OCI-LY7 (cell line): Measurements from ENCODE around the gene HIVEP3. TPM values are rescaled to one million over a fixed set of nuclear protein-coding genes. Genes with fewer than 3 reads are reported as not detected.

ENCODE experiments used
- BruUV-seq: library from RNA; stranded (reverse); fragments of 400-500 nt; replicated peaks from 2 replicates; lab custom pipeline; 2021; lab: Mats Ljungman, UMichigan
- CTCF ChIA-PET: fragments of 300-600 bp; sonication (Branson Sonifier 250); formaldehyde crosslinking; loops from one replicate; lab custom pipeline; 2022; ENCODE audit warnings: antibody characterized with exemption; ENCODE audit not compliant: unreplicated experiment; lab: Charles Lee
- POLR2A ChIA-PET: fragments of 300-600 bp; sonication (Branson Sonifier 250); formaldehyde crosslinking; loops from one replicate; lab custom pipeline; 2022; ENCODE audit warnings: antibody characterized with exemption; lab: Charles Lee
- DNase-seq: peaks from one replicate; pipeline ENCODE4 v3.0.0-alpha.2; 2015; ENCODE audit warnings: low spot score
- H2AFZ ChIP-seq: fragments of 200-600 bp; sonication (generic), shearing (Covaris generic); 2 replicates; pipeline ENCODE4 v1.6.1; 2014; ENCODE audit warnings: mild to moderate bottlenecking, antibody characterized with exemption, low read length, moderate library complexity
- H3K27ac ChIP-seq: fragments of 200-600 bp; sonication (generic); 2 replicates; pipeline ENCODE4 v1.5.1; 2014; ENCODE audit warnings: mixed run types, low read depth, mild to moderate bottlenecking, moderate library complexity, low read length, inconsistent platforms; ENCODE audit not compliant: poor library complexity, severe bottlenecking
- H3K36me3 ChIP-seq: fragments of 200-600 bp; sonication (generic); 2 replicates; pipeline ENCODE4 v1.6.1; 2014; ENCODE audit warnings: mild to moderate bottlenecking, antibody characterized with exemption, low read length, moderate library complexity, mixed read lengths; ENCODE audit not compliant: insufficient read depth
- H3K4me1 ChIP-seq: fragments of 200-600 bp; sonication (generic); 2 replicates; pipeline ENCODE4 v1.5.1; 2014; ENCODE audit warnings: mild to moderate bottlenecking, low read length; ENCODE audit not compliant: insufficient read depth, poor library complexity, severe bottlenecking
- H3K4me2 ChIP-seq: fragments of 200-600 bp; sonication (generic); 2 replicates; pipeline ENCODE4 v1.6.1; 2014; ENCODE audit warnings: mild to moderate bottlenecking, low read length
- H3K4me3 ChIP-seq: fragments of 200-600 bp; sonication (generic); 2 replicates; pipeline ENCODE4 v1.5.1; 2014; ENCODE audit warnings: mild to moderate bottlenecking, low read depth, low read length; ENCODE audit not compliant: poor library complexity, severe bottlenecking
- H3K79me2 ChIP-seq: fragments of 200-600 bp; sonication (generic); 2 replicates; pipeline ENCODE4 v1.6.1; 2016; ENCODE audit warnings: low read depth, mild to moderate bottlenecking, low read length, moderate library complexity, mixed read lengths; ENCODE audit not compliant: insufficient read depth
- H3K9me2 ChIP-seq: fragments of 200-600 bp; sonication (generic); 2 replicates; pipeline ENCODE4 v1.6.1; 2016; ENCODE audit warnings: mild to moderate bottlenecking, low read length, mixed read lengths; ENCODE audit not compliant: insufficient read depth
- H3K9me3 ChIP-seq: fragments of 200-600 bp; sonication (generic); 2 replicates; pipeline ENCODE4 v1.6.1; 2014; ENCODE audit warnings: mild to moderate bottlenecking, mixed run types, low read length, mixed read lengths
- H4K20me1 ChIP-seq: fragments of 200-600 bp; sonication (generic); 2 replicates; pipeline ENCODE4 v1.6.1; 2014; ENCODE audit warnings: mild to moderate bottlenecking, antibody characterized with exemption, low read length, moderate library complexity, mixed read lengths; ENCODE audit not compliant: insufficient read depth
- EZH2phosphoT487 ChIP-seq: fragments of 200-600 bp; sonication (generic); IDR thresholded peaks from 2 replicates; pipeline ENCODE4 v1.6.1; 2018; ENCODE audit warnings: low read depth, borderline replicate concordance, mild to moderate bottlenecking, mixed run types, antibody characterized with exemption, low read length, moderate library complexity, mixed read lengths
- intact Hi-C: fragments of 100-400 bp; cut with micrococcal nuclease; formaldehyde crosslinking; loops from one replicate; pipeline ENCODE4 v1.10.0; 2022; ENCODE audit not compliant: unreplicated experiment
- total RNA-seq, 2 experiments: library from RNA; depleted of rRNA in 1 of 2; stranded (reverse); fragments of >200 nt in 1 of 2; shearing (Covaris generic) in 1 of 2; gene quantifications; 2 replicates each; pipeline ENCODE4 v1.2.3, GENCODE V29; 2014 to 2022
- TF ChIP-seq, protein P1 (sequence below): fragments of 200-600 bp; sonication (generic); conservative IDR thresholded peaks from 2 replicates; pipeline ENCODE4 v1.5.1; 2014; ENCODE audit warnings: mild to moderate bottlenecking, antibody characterized with exemption, low read length, moderate library complexity, mixed read lengths

HIVEP3 gene
- total RNA-seq, 2 experiments from 2014 or later = 0.53 to 0.60 TPM

DNA sequence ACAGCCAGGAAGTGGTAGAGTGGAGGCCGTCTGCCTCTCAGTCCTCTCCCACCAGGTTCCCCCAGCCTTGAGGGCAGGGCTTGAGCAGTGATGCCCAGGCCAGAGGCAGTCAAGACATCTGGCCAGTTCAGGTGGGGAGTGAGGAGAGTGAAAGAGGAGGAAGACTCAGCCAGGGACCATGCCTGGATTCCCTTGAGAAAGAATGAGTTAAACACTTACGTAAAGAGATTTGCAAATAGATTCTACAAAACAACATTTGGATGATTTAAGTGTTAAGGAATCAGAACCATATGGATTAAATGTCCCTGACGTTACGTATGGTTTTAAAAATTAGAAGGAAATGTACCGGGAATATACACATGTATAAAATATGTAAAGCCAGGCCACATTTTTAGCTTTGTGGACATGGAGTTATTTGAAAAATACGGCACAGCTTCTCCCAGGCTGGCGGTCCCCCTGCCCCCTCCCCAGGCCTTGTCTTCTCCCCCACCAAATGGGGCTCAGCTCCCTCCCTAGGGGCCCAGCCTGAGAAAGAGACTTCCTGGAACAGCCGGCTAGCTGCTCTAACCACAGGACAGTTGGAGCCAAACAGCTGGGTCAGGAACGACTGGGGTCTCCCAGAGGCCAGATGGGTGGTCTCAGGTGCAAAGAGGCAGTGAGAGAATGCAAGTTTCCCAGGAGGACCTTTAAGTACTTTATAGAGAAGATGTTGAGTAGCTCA is 245.9 kb downstream of the HIVEP3 start:
- Histone ChIP-seq H2AFZ (peak overlapping the region; percentile 74; the same call in 1 of the 2 replicates), H3K36me3 (no peaks in the 10 kb centered on the region), H3K4me1 (peaks cover 45% of the 10 kb centered on the region), H4K20me1 (no peaks in the 10 kb centered on the region), H3K4me3 (peak overlapping the region; percentile 54), H3K9me2 (no peaks in the 10 kb centered on the region), H3K4me2 (peak overlapping the region; percentile 89), H3K27ac (peak overlapping the region; percentile 73), H3K9me3 (no peaks in the 10 kb centered on the region), H3K79me2 (no peaks in the 10 kb centered on the region)
- ChIA-PET CTCF (interaction anchor here (1.0 kb wide), 1 partner anchor 10 kb away, joined by 3 read pairs; no protein-coding TSS in a partner anchor), POLR2A (interaction anchor here (1.1 kb wide), 1 partner anchor 96 kb away, joined by 3 read pairs; no protein-coding TSS in a partner anchor)
- intact Hi-C loops = no loop called here
- DNase-seq = no peak
- no peak for TF ChIP-seq EZH2phosphoT487
- TF ChIP-seq, protein P1, sequence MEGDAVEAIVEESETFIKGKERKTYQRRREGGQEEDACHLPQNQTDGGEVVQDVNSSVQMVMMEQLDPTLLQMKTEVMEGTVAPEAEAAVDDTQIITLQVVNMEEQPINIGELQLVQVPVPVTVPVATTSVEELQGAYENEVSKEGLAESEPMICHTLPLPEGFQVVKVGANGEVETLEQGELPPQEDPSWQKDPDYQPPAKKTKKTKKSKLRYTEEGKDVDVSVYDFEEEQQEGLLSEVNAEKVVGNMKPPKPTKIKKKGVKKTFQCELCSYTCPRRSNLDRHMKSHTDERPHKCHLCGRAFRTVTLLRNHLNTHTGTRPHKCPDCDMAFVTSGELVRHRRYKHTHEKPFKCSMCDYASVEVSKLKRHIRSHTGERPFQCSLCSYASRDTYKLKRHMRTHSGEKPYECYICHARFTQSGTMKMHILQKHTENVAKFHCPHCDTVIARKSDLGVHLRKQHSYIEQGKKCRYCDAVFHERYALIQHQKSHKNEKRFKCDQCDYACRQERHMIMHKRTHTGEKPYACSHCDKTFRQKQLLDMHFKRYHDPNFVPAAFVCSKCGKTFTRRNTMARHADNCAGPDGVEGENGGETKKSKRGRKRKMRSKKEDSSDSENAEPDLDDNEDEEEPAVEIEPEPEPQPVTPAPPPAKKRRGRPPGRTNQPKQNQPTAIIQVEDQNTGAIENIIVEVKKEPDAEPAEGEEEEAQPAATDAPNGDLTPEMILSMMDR = no peak
- BruUV-seq = no TSS peak

DNA sequence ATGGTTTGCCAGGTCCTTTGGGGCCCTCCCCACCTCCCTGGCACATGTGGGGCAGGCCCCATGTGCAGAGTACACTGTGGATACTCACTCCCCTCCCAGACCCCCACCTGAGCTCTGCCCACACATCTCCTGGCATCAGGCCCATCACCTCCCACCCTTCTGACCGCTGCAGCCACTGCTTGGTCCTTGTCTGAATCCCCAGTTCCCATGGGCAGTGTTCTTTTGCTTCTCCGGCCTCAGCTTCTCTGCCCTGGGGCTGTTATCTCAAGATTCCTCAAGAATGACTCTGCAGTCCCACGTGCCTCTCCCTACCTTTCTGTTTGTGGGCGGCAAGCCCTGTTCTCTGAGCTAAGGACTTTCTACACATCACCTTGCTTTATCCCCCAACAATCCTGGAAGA is 246.5 kb downstream of the HIVEP3 start:
- Histone ChIP-seq H3K79me2 (no peaks in the 10 kb centered on the region), H3K4me1 (peaks cover 51% of the 10 kb centered on the region), H3K27ac (no peak overlapping the region), H3K36me3 (no peaks in the 10 kb centered on the region), H3K4me2 (peak overlapping the region; percentile 89; the same call in 1 of the 2 replicates), H4K20me1 (no peaks in the 10 kb centered on the region), H3K9me3 (no peaks in the 10 kb centered on the region), H3K9me2 (no peaks in the 10 kb centered on the region), H3K4me3 (no peak overlapping the region), H2AFZ (peak overlapping the region; percentile 74; the same call in 1 of the 2 replicates)
- DNase-seq = no peak
- intact Hi-C loops = no loop called here
- ChIA-PET POLR2A (interaction anchor here (1.1 kb wide), 1 partner anchor 96 kb away, joined by 3 read pairs; no protein-coding TSS in a partner anchor), CTCF (no interaction called here)
- no TSS peak for BruUV-seq
- TF ChIP-seq, protein P1 = no peak
- TF ChIP-seq EZH2phosphoT487 = no peak
